MM.1S (cell line): ENCODE results near the gene ACTL6B.

ENCODE experiments used
- DNase-seq: peaks from one replicate; pipeline ENCODE4 v3.0.0-alpha.2; 2015
- H2AFZ ChIP-seq: fragments of 300-600 bp; sonication (generic); 2 replicates; pipeline ENCODE4 v1.6.0; 2016; ENCODE audit warnings: antibody characterized with exemption, low read length
- H3F3A ChIP-seq: fragments of 300-600 bp; sonication (generic); 2 replicates; pipeline ENCODE4 v1.6.1; 2016; ENCODE audit warnings: mild to moderate bottlenecking, antibody characterized with exemption, low read length, moderate library complexity, mixed read lengths; ENCODE audit not compliant: insufficient read depth
- H3K27ac ChIP-seq: fragments of 300-600 bp; sonication (generic); 2 replicates; pipeline ENCODE4 v1.5.1; 2016; ENCODE audit warnings: mild to moderate bottlenecking, low read length
- H3K27me3 ChIP-seq: fragments of 300-600 bp; sonication (generic); replicated peaks from 2 replicates; pipeline ENCODE4 v1.6.0; 2016; ENCODE audit warnings: low read length; ENCODE audit not compliant: insufficient read depth
- H3K36me3 ChIP-seq: fragments of 300-600 bp; sonication (generic); replicated peaks from 2 replicates; pipeline ENCODE4 v1.6.1; 2016; ENCODE audit warnings: mild to moderate bottlenecking, low read length, mixed read lengths; ENCODE audit not compliant: insufficient read depth
- H3K4me1 ChIP-seq: fragments of 300-600 bp; sonication (generic); 2 replicates; pipeline ENCODE4 v1.6.1; 2016; ENCODE audit warnings: low read length, mixed read lengths
- H3K4me2 ChIP-seq: fragments of 300-600 bp; sonication (generic); 2 replicates; pipeline ENCODE4 v1.6.0; 2016; ENCODE audit warnings: low read depth, low read length
- H3K4me3 ChIP-seq: fragments of 300-600 bp; sonication (generic); 2 replicates; pipeline ENCODE4 v1.5.1; 2016; ENCODE audit warnings: low read length, mixed read lengths
- H3K79me2 ChIP-seq: fragments of 300-600 bp; sonication (generic); 2 replicates; pipeline ENCODE4 v1.6.1; 2016; ENCODE audit warnings: mixed run types, low read length, mixed read lengths
- H3K9ac ChIP-seq: fragments of 300-600 bp; sonication (generic); 2 replicates; pipeline ENCODE4 v1.6.1; 2016; ENCODE audit warnings: low read length, mixed read lengths
- H3K9me2 ChIP-seq: fragments of 300-600 bp; sonication (generic); replicated peaks from 2 replicates; pipeline ENCODE4 v1.6.1; 2016; ENCODE audit warnings: mild to moderate bottlenecking, low read length, mixed read lengths; ENCODE audit not compliant: insufficient read depth
- H3K9me3 ChIP-seq: fragments of 300-600 bp; sonication (generic); replicated peaks from 2 replicates; pipeline ENCODE4 v1.6.1; 2016; ENCODE audit warnings: mild to moderate bottlenecking, low read length, mixed read lengths; ENCODE audit not compliant: insufficient read depth
- H4K20me1 ChIP-seq: fragments of 300-600 bp; sonication (generic); 2 replicates; pipeline ENCODE4 v1.6.1; 2016; ENCODE audit warnings: mild to moderate bottlenecking, low read length, moderate library complexity, mixed read lengths; ENCODE audit not compliant: insufficient read depth
- EZH2 ChIP-seq: fragments of 300-600 bp; sonication (generic); optimal IDR thresholded peaks from 2 replicates; pipeline ENCODE3; 2017; ENCODE audit warnings: low read depth, mild to moderate bottlenecking, antibody characterized with exemption, low read length, mixed read lengths
- EZH2phosphoT487 ChIP-seq: fragments of 300-600 bp; sonication (generic); IDR thresholded peaks from 2 replicates; pipeline ENCODE4 v1.6.1; 2018; ENCODE audit warnings: antibody characterized with exemption, low read length
- TF ChIP-seq, protein P1 (sequence below): fragments of 300-600 bp; sonication (generic); IDR thresholded peaks from 2 replicates; pipeline ENCODE4 v1.5.1; 2016; ENCODE audit warnings: antibody characterized with exemption, low read length, mixed read lengths

ACTL6B gene

GRCh38 chr7:100696123-100696521, 39.9 kb upstream of the ACTL6B start:
- peaks cover 25% of the 10 kb centered on the region for H3K4me1 ChIP-seq
- no peak for TF ChIP-seq EZH2
- no peak for TF ChIP-seq EZH2phosphoT487
- no peak overlapping the region for H3K4me3 ChIP-seq
- no peaks in the 10 kb centered on the region for H3K9me2 ChIP-seq
- H3K27ac ChIP-seq = no peak overlapping the region
- H3K27me3 ChIP-seq = peaks cover 55% of the 10 kb centered on the region
- H2AFZ ChIP-seq = no peak overlapping the region
- H4K20me1 ChIP-seq = peaks cover 2% of the 10 kb centered on the region; the same call in 1 of the 2 replicates
- peaks cover 25% of the 10 kb centered on the region for H3K79me2 ChIP-seq
- peak overlapping the region; percentile 25; the same call in 1 of the 2 replicates for H3K4me2 ChIP-seq
- no peaks in the 10 kb centered on the region for H3K9me3 ChIP-seq
- H3K9ac ChIP-seq = no peak overlapping the region
- DNase-seq = no peak
- no peaks in the 10 kb centered on the region for H3K36me3 ChIP-seq
- peaks cover 13% of the 10 kb centered on the region for H3F3A ChIP-seq

DNA sequence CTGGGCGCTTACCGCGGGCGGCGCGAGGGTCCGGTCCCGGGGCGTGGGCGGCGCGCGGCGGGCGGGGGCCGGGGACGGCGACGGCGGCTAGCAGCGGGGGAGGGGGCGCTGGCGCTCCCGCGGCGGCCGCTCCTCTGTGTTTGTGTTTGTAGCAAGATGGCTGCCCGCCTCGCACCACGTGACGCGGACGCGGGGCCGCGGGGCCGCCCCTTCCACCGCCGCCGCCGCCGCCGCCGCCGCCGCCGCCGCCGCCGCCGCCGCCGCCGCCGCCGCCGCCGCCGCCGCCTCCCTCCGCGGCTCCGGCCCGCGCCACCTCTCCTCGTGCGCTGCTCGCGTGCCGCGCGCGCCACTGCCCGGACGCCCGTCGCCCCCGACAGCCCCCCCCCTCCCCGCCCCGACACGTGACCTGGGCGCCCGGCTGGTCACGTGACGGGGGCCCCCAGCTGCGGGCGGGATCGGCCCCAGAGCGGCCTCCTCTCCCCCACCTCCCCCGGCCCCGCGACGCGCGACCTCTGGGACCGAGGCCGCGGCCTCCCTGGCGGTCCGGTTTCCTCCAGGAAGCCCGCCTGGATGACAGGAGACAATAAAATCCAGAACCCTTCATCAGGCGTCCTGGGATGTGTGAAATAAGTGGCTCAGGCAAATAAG, 38.0 kb upstream of the ACTL6B start, which contains the start of gene GIGYF1:
Gene GIGYF1, minus strand, starts transcription at position 153 of the 648 bp plus-strand sequence. CDS start 6,012 bp downstream, outside the sequence.
- peak; percentile 57 for DNase-seq

DNA sequence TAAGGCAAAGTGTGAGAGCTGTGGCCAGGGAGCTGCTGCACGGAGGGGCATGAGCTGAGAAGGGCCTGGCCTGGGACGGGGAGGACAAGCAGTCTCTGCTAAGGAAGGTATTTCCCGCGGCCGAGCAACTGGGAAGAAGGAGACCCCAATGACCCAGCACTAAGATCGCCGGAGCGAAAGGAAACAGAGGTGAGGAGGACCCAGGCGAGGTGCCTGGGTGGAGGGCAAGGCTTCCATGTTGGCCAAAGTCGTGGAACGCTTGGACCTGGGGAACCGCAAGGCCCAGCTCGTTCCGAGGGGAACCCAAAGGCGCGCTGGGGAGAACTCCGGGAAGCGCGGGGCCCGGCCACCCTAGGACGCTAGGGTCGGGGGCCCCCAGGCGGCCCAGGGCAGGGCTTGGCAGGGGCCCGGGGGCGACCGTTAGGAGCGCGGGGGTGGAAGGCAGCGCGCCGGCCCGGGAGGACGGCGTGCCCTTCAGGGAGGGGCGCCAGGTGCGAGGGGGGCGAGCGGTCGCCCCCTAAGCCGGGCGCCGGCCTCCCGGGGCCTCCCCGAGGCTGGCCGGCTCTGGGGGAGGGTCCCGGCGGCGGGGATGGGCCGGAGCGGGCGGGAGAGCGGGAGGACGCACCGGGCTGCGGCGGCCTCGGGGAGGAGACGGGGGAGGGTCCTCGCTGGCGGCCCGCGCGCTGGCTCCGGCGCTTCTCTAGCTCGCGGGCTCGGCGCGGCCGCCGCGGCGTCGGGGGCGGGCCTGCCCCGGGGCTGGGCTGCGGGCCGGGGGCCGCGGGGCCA, 37.3 kb upstream of the ACTL6B start:
- Histone ChIP-seq H3K27me3 (peaks cover 29% of the 10 kb centered on the region), H3K9me2 (no peaks in the 10 kb centered on the region), H3K79me2 (peaks cover 49% of the 10 kb centered on the region), H4K20me1 (peaks cover 4% of the 10 kb centered on the region; the same call in 1 of the 2 replicates), H3K4me3 (peak overlapping the region; percentile 91), H3K4me2 (peak overlapping the region; percentile 71), H3F3A (peaks cover 13% of the 10 kb centered on the region), H3K4me1 (peaks cover 25% of the 10 kb centered on the region), H3K36me3 (no peaks in the 10 kb centered on the region), H3K27ac (no peak overlapping the region), H3K9ac (peak overlapping the region; percentile 81), H3K9me3 (no peaks in the 10 kb centered on the region), H2AFZ (0 out of 2 replicates have a peak overlapping the region, but pooled peaks have one; percentile 27)
- DNase-seq = no peak
- TF ChIP-seq EZH2 (no peak), EZH2phosphoT487 (no peak)
- TF ChIP-seq, protein P1, sequence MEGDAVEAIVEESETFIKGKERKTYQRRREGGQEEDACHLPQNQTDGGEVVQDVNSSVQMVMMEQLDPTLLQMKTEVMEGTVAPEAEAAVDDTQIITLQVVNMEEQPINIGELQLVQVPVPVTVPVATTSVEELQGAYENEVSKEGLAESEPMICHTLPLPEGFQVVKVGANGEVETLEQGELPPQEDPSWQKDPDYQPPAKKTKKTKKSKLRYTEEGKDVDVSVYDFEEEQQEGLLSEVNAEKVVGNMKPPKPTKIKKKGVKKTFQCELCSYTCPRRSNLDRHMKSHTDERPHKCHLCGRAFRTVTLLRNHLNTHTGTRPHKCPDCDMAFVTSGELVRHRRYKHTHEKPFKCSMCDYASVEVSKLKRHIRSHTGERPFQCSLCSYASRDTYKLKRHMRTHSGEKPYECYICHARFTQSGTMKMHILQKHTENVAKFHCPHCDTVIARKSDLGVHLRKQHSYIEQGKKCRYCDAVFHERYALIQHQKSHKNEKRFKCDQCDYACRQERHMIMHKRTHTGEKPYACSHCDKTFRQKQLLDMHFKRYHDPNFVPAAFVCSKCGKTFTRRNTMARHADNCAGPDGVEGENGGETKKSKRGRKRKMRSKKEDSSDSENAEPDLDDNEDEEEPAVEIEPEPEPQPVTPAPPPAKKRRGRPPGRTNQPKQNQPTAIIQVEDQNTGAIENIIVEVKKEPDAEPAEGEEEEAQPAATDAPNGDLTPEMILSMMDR = no peak

More for the DNA sequence above, 38.0 kb upstream of the ACTL6B start, which contains the start of gene GIGYF1:
- Histone ChIP-seq H3K36me3 (no peaks in the 10 kb centered on the region), H3K27me3 (peaks cover 36% of the 10 kb centered on the region), H3F3A (peaks cover 13% of the 10 kb centered on the region), H3K9me3 (no peaks in the 10 kb centered on the region), H4K20me1 (peaks cover 4% of the 10 kb centered on the region; the same call in 1 of the 2 replicates), H3K9ac (peak within 1 kb of the TSS; percentile 81), H3K79me2 (peaks cover 42% of the 10 kb centered on the region), H3K4me3 (peak within 1 kb of the TSS; percentile 91), H3K4me1 (peaks cover 25% of the 10 kb centered on the region), H2AFZ (0 out of 2 replicates have a peak within 1 kb of the TSS, but pooled peaks have one; percentile 70), H3K9me2 (no peaks in the 10 kb centered on the region), H3K4me2 (peak within 1 kb of the TSS; percentile 71), H3K27ac (no peak within 1 kb of the TSS)
- TF ChIP-seq EZH2 = no peak
- TF ChIP-seq, protein P1 = no peak
- TF ChIP-seq EZH2phosphoT487 = no peak
